ENCODE measurements around the gene POU6F2. TPM values are rescaled to one million over a fixed set of nuclear protein-coding genes. Genes with fewer than 3 reads are reported as not detected.

The POU6F2 gene
- total and polyA plus RNA-seq, 4 donors, result 0.38 to 1.9 (median 1.5) TPM; not detected in 1

DNA sequence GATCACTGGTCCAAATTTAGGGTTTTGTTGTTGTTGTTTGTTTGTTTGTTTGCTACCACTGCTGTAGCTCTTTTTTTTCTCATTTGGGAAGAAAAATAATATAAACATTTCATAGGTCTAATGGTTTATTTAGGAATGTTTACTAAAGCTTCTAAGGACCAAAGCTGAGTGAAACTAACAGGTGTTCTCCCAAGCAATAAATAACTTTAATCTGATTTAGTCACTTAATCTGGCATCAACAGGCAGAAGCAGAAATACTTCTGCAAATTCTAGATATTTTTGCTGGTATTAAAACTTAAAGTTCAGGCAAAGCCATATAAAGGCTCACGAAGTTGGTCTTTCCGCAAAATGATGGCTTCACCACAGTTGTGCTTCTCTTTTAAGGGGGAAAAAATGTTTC is 444.0 kb downstream of the POU6F2 start:
- H3K27ac ChIP-seq (ENCODE audit: low read depth in 1 of 2, low read length in 2 of 2), result no peak overlapping the region
- WGBS, 2 donors, result 81 to 86% methylated on average over 2 of the region's 2 CpGs
- no peak overlapping the region for H3K4me3 ChIP-seq (ENCODE audit: low read length in 2 of 2)
- no peak for ATAC-seq (ENCODE audit: low FRiP score)
- H3K4me1 ChIP-seq (ENCODE audit: control insufficient read depth in 1 of 2, insufficient read depth in 2 of 2, low read length in 2 of 2), result no peaks in the 10 kb centered on the region
- no peak for DNase-seq
- no peaks in the 10 kb centered on the region for H3K27me3 ChIP-seq (ENCODE audit: control insufficient read depth in 1 of 2, insufficient read depth in 2 of 2, low read length in 1 of 2)
- no peaks in the 10 kb centered on the region for H3K9me3 ChIP-seq (ENCODE audit: control insufficient read depth, low read length)
- intact Hi-C loops (cut with DNase I), result no loop called here
- no peaks in the 10 kb centered on the region for H3K36me3 ChIP-seq (ENCODE audit: control insufficient read depth in 1 of 2, insufficient read depth in 2 of 2, low read length in 1 of 2)

DNA sequence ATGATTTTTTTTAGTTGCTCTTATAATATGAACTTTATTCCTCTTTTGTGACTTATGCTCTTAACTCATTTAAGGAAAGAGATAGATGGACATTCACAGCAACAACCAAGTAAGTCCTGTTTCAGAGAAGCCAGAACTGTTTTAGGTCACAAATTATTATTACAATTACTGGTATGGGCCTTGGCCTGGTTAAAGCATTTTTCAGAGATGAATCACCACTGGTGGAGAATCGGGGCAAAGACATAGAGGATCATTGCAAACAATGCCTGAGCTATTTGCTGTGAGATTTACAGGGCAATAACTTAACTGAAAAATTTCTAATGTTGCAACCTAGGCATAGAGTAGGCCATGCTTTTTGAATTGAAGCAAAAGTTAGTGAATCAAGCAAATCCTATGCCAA is 450.5 kb downstream of the POU6F2 start:
- H3K4me1 ChIP-seq (ENCODE audit: control insufficient read depth in 1 of 2, insufficient read depth in 2 of 2, low read length in 2 of 2), result no peaks in the 10 kb centered on the region
- H3K36me3 ChIP-seq (ENCODE audit: control insufficient read depth in 1 of 2, insufficient read depth in 2 of 2, low read length in 1 of 2), result no peaks in the 10 kb centered on the region
- 3 to 5% methylated on average over 1 of the region's 1 CpG for WGBS, 2 donors
- no peak overlapping the region for H3K27ac ChIP-seq (ENCODE audit: low read depth in 1 of 2, low read length in 2 of 2)
- no peak overlapping the region for H3K4me3 ChIP-seq (ENCODE audit: low read length in 2 of 2)
- no peaks in the 10 kb centered on the region for H3K9me3 ChIP-seq (ENCODE audit: control insufficient read depth, low read length)
- DNase-seq (no peak), ATAC-seq (ENCODE audit: low FRiP score) (no peak)
- intact Hi-C loops (cut with DNase I), result no loop called here
- no peaks in the 10 kb centered on the region for H3K27me3 ChIP-seq (ENCODE audit: control insufficient read depth in 1 of 2, insufficient read depth in 2 of 2, low read length in 1 of 2)

DNA sequence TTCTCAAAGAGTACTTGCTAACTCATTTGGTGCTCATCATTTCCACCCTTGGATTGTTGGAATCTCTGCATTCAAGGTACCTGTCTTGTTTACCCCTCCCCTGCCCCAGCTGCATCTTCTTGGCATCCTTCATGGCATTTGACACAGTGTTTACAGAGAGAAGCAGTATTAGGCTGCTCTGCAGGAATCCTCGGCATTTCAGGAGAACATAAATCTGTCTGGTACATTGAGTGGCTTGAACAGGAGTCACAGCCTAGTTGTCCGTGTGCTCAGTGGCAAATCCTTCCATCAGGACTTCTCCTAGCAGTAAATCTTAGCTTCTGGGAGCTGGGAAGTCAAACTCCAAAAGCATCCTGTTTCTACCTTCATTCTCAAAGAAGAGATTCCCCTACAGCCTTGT is 451.7 kb downstream of the POU6F2 start:
- no peak for ATAC-seq (ENCODE audit: low FRiP score)
- DNase-seq, result no peak
- 49 to 72% methylated on average over 2 of the region's 2 CpGs for WGBS, 2 donors
- no peaks in the 10 kb centered on the region for H3K36me3 ChIP-seq (ENCODE audit: control insufficient read depth in 1 of 2, insufficient read depth in 2 of 2, low read length in 1 of 2)
- H3K9me3 ChIP-seq (ENCODE audit: control insufficient read depth, low read length), result no peaks in the 10 kb centered on the region
- no peak overlapping the region for H3K4me3 ChIP-seq (ENCODE audit: low read length in 2 of 2)
- no peaks in the 10 kb centered on the region for H3K27me3 ChIP-seq (ENCODE audit: control insufficient read depth in 1 of 2, insufficient read depth in 2 of 2, low read length in 1 of 2)
- no peaks in the 10 kb centered on the region for H3K4me1 ChIP-seq (ENCODE audit: control insufficient read depth in 1 of 2, insufficient read depth in 2 of 2, low read length in 2 of 2)
- intact Hi-C loops (cut with DNase I), result no loop called here
- no peak overlapping the region for H3K27ac ChIP-seq (ENCODE audit: low read depth in 1 of 2, low read length in 2 of 2)

DNA sequence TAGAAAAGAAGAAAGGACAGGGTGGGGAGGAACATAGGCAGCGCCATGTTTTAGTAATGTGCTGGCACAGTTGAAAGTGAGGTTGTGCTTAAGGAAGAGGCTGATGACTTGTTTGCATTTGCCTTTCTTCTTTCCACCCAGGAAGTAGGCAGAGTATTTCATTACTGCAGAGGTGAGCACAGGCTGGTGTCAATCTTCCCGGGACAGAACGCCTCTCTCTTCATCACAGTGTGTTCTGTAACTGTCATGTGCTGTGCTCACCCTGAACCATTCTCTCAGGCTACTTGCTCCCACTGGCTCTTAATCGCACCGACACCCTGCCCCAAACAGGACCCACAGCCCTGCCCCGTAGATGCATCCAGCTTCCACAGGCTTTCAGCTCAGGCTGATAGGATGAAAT is 452.7 kb downstream of the POU6F2 start:
- DNase-seq, result no peak
- no peak overlapping the region for H3K27ac ChIP-seq (ENCODE audit: low read depth in 1 of 2, low read length in 2 of 2)
- H3K9me3 ChIP-seq (ENCODE audit: control insufficient read depth, low read length), result no peaks in the 10 kb centered on the region
- intact Hi-C loops (cut with DNase I), result no loop called here
- 90 to 97% methylated on average over 6 of the region's 6 CpGs for WGBS, 2 donors
- H3K36me3 ChIP-seq (ENCODE audit: control insufficient read depth in 1 of 2, insufficient read depth in 2 of 2, low read length in 1 of 2), result no peaks in the 10 kb centered on the region
- no peaks in the 10 kb centered on the region for H3K27me3 ChIP-seq (ENCODE audit: control insufficient read depth in 1 of 2, insufficient read depth in 2 of 2, low read length in 1 of 2)
- no peaks in the 10 kb centered on the region for H3K4me1 ChIP-seq (ENCODE audit: control insufficient read depth in 1 of 2, insufficient read depth in 2 of 2, low read length in 2 of 2)
- no peak overlapping the region for H3K4me3 ChIP-seq (ENCODE audit: low read length in 2 of 2)
- ATAC-seq (ENCODE audit: low FRiP score), result no peak

DNA sequence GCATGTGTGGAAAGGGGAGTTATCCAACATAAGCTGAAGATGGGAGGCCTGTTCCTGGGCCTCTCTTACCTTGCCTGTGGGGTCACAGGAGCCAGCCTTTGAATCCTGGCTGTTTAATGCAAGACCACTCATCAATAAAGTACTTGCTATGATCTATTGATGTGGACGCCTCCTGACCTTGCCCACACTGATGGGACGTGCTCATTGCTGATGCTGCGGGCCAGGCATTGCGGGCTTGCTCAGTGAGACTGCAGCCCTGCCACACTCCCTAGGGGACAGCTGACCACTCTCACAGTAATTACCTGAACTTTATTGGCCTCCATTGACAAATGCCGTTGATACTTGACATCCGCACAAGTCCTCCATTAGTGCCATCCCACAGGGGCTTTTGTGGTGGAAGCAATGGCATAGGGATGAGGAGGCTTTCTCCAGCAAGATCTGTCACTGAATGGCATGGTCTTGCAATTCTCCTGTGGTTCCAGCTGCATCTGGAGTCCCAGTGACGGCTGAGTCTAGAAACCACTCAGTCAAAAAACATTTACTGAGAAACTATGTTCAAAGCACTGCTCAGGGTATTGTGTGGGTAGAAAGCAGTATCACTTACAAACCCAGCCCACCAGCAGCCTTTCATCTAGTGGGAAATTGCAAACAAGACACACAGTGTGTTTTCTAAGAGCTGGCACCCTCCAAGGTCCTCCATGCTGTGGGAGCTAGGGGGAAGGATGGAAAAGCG is 453.4 kb downstream of the POU6F2 start:
- ATAC-seq (ENCODE audit: low FRiP score) (no peak), DNase-seq (no peak)
- WGBS, 2 donors, result 90 to 94% methylated on average over 8 of the region's 8 CpGs
- Histone ChIP-seq H3K36me3 (ENCODE audit: control insufficient read depth in 1 of 2, insufficient read depth in 2 of 2, low read length in 1 of 2) (no peaks in the 10 kb centered on the region), H3K27ac (ENCODE audit: low read depth in 1 of 2, low read length in 2 of 2) (no peak overlapping the region), H3K4me3 (ENCODE audit: low read length in 2 of 2) (no peak overlapping the region), H3K4me1 (ENCODE audit: control insufficient read depth in 1 of 2, insufficient read depth in 2 of 2, low read length in 2 of 2) (no peaks in the 10 kb centered on the region), H3K27me3 (ENCODE audit: control insufficient read depth in 1 of 2, insufficient read depth in 2 of 2, low read length in 1 of 2) (no peaks in the 10 kb centered on the region), H3K9me3 (ENCODE audit: control insufficient read depth, low read length) (no peaks in the 10 kb centered on the region)
- intact Hi-C loops (cut with DNase I), result no loop called here

DNA sequence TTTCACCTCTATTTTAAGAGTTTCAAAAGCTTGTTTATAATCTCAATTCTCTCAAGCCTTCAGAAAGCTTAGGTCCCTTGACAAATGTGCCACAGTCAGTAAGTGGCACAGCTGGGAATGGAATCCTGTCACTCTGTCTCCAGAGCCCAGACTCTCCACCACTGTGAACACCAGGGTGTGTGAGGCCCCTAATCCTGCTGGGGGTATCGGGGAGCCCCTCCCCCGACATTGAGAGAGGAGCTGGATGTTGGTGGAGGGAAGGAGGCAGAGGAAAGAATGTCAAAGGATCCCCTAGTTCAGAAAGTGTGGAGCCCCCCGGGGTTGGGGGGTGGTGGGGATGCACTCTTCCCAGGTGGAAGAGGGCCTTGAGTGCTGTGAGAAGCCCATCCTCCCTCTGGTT is 454.7 kb downstream of the POU6F2 start:
- no peak for ATAC-seq (ENCODE audit: low FRiP score)
- Histone ChIP-seq H3K4me1 (ENCODE audit: control insufficient read depth in 1 of 2, insufficient read depth in 2 of 2, low read length in 2 of 2) (no peaks in the 10 kb centered on the region), H3K9me3 (ENCODE audit: control insufficient read depth, low read length) (no peaks in the 10 kb centered on the region), H3K27ac (ENCODE audit: low read depth in 1 of 2, low read length in 2 of 2) (no peak overlapping the region), H3K27me3 (ENCODE audit: control insufficient read depth in 1 of 2, insufficient read depth in 2 of 2, low read length in 1 of 2) (no peaks in the 10 kb centered on the region), H3K4me3 (ENCODE audit: low read length in 2 of 2) (no peak overlapping the region), H3K36me3 (ENCODE audit: control insufficient read depth in 1 of 2, insufficient read depth in 2 of 2, low read length in 1 of 2) (no peaks in the 10 kb centered on the region)
- DNase-seq, result no peak
- WGBS, 2 donors, result 67 to 74% methylated on average over 3 of the region's 3 CpGs
- intact Hi-C loops (cut with DNase I), result no loop called here

DNA sequence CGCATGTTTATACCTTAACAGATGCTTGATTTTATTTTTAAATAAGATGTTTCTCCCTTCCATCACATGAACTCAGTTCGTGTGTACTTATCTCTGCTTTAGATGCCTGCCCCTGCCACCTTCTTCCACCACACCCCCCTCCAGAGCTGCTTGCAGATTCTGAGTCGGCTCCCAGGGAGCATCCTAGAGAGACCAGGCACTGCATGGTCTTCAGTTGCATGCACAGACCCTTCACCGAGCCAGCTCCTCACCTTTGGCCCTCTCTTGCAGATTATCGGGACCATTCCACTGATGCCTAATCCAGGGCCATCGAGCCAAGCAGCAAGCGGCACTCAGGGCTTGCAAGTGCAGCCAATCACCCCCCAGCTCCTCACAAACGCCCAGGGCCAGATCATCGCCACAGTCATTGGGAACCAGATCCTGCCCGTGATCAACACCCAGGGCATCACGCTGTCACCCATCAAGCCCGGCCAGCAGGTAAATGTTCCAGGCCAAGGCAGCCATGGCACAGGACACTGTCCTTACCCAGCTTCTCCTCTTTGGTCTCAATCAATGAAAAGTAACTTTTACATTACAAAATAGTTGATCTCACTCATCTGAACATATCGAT is 455.2 kb downstream of the POU6F2 start:
- H3K27me3 ChIP-seq (ENCODE audit: control insufficient read depth in 1 of 2, insufficient read depth in 2 of 2, low read length in 1 of 2), result no peaks in the 10 kb centered on the region
- intact Hi-C loops (cut with DNase I), result no loop called here
- H3K9me3 ChIP-seq (ENCODE audit: control insufficient read depth, low read length), result no peaks in the 10 kb centered on the region
- H3K27ac ChIP-seq (ENCODE audit: low read depth in 1 of 2, low read length in 2 of 2), result no peak overlapping the region
- H3K4me1 ChIP-seq (ENCODE audit: control insufficient read depth in 1 of 2, insufficient read depth in 2 of 2, low read length in 2 of 2), result no peaks in the 10 kb centered on the region
- 85 to 86% methylated on average over 13 of the region's 13 CpGs for WGBS, 2 donors
- ATAC-seq (ENCODE audit: low FRiP score) (no peak), DNase-seq (peak in 1 of 2 donors; percentile 66)
- no peaks in the 10 kb centered on the region for H3K36me3 ChIP-seq (ENCODE audit: control insufficient read depth in 1 of 2, insufficient read depth in 2 of 2, low read length in 1 of 2)
- no peak overlapping the region for H3K4me3 ChIP-seq (ENCODE audit: low read length in 2 of 2)

DNA sequence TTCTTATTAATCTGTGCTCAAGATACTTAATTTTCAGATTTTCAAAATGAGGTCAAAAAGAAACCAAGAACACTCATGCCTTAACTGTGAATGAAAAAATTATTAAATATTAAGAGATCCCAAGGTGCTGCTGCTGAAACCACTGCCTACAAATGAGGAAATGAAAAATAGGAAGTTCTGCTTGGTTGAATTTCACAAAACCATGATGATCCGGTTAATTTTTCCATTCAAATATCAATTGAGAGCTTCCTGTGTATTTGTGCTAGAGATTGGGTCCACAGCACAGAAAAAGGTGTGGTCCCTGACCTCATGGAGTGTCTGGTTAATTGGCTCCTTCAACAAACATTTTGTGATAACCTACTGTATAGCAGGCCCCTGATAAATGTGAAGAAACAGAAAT is 455.8 kb downstream of the POU6F2 start:
- Histone ChIP-seq H3K36me3 (ENCODE audit: control insufficient read depth in 1 of 2, insufficient read depth in 2 of 2, low read length in 1 of 2) (no peaks in the 10 kb centered on the region), H3K27me3 (ENCODE audit: control insufficient read depth in 1 of 2, insufficient read depth in 2 of 2, low read length in 1 of 2) (no peaks in the 10 kb centered on the region), H3K9me3 (ENCODE audit: control insufficient read depth, low read length) (no peaks in the 10 kb centered on the region), H3K4me1 (ENCODE audit: control insufficient read depth in 1 of 2, insufficient read depth in 2 of 2, low read length in 2 of 2) (no peaks in the 10 kb centered on the region), H3K27ac (ENCODE audit: low read depth in 1 of 2, low read length in 2 of 2) (no peak overlapping the region), H3K4me3 (ENCODE audit: low read length in 2 of 2) (no peak overlapping the region)
- 85% methylated on average over 1 of the region's 1 CpG for WGBS, 2 donors
- DNase-seq (no peak), ATAC-seq (ENCODE audit: low FRiP score) (no peak)
- intact Hi-C loops (cut with DNase I), result no loop called here

DNA sequence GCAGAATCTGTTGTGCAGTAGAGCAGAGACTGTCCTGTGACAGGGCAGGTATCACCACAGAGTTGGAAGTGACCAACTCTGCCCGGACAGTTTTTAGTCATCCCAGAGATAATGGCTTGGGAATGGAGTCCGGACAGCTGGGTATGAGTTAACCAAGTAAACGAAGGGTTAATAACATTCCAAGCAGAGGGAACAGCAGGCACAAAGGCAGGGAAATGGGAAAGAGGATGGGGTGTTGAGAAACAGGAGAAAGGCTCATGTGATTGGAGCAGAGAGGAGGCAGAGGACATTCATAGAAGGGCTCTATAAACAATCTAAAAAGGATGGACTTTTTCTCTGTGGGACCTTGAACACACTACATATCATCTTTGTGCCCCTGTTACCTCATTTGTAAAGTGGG is 456.3 kb downstream of the POU6F2 start:
- H3K36me3 ChIP-seq (ENCODE audit: control insufficient read depth in 1 of 2, insufficient read depth in 2 of 2, low read length in 1 of 2), result no peaks in the 10 kb centered on the region
- ATAC-seq (ENCODE audit: low FRiP score) (no peak), DNase-seq (no peak)
- no peak overlapping the region for H3K27ac ChIP-seq (ENCODE audit: low read depth in 1 of 2, low read length in 2 of 2)
- H3K9me3 ChIP-seq (ENCODE audit: control insufficient read depth, low read length), result no peaks in the 10 kb centered on the region
- intact Hi-C loops (cut with DNase I), result no loop called here
- no peaks in the 10 kb centered on the region for H3K27me3 ChIP-seq (ENCODE audit: control insufficient read depth in 1 of 2, insufficient read depth in 2 of 2, low read length in 1 of 2)
- H3K4me1 ChIP-seq (ENCODE audit: control insufficient read depth in 1 of 2, insufficient read depth in 2 of 2, low read length in 2 of 2), result no peaks in the 10 kb centered on the region
- 46 to 50% methylated on average over 3 of the region's 3 CpGs for WGBS, 2 donors
- H3K4me3 ChIP-seq (ENCODE audit: low read length in 2 of 2), result no peak overlapping the region

Measured in aorta (tissue), 5 donors.